PC-3 (cell line): ENCODE results near the gene KRTAP9-7. TPM values are rescaled to one million over a fixed set of nuclear protein-coding genes. Genes with fewer than 3 reads are reported as not detected.

Source experiments
- ATAC-seq: fragments of 200-7000 bp; cut with Tn5 transposase; 2 replicates; pipeline ENCODE4 v1.9.1; 2020; ENCODE audit warnings: mild to moderate bottlenecking, moderate library complexity
- BruUV-seq: library from RNA; stranded (reverse); fragments of 400-500 nt; replicated peaks from 2 replicates; lab custom pipeline; 2021; lab: Mats Ljungman, UMichigan
- CTCF ChIA-PET: fragments of 300-600 bp; sonication (Branson Sonifier 250); formaldehyde crosslinking; loops from one replicate; lab custom pipeline; 2022; ENCODE audit warnings: antibody characterized with exemption; lab: Charles Lee
- POLR2A ChIA-PET: fragments of 300-600 bp; sonication (Branson Sonifier 250); formaldehyde crosslinking; loops from one replicate; lab custom pipeline; 2022; ENCODE audit warnings: antibody characterized with exemption; ENCODE audit not compliant: unreplicated experiment; lab: Charles Lee
- DNase-seq: peaks from one replicate; pipeline ENCODE4 v3.0.0-alpha.2; 2015
- H2AFZ ChIP-seq: fragments of 300-600 bp; sonication (generic); 2 replicates; pipeline ENCODE4 v1.6.0; 2016; ENCODE audit warnings: antibody characterized with exemption, low read length
- H3F3A ChIP-seq: fragments of 300-600 bp; sonication (generic); one replicate; pipeline ENCODE4 v1.6.0; 2017; ENCODE audit warnings: antibody characterized with exemption, low read length, control low read depth, mild to moderate bottlenecking; ENCODE audit not compliant: unreplicated experiment
- H3K27ac ChIP-seq: fragments of 300-600 bp; sonication (generic); 2 replicates; pipeline ENCODE4 v1.5.1; 2016; ENCODE audit warnings: mild to moderate bottlenecking, low read length
- H3K27me3 ChIP-seq: fragments of 300-600 bp; sonication (generic); 2 replicates; pipeline ENCODE4 v1.6.1; 2016; ENCODE audit warnings: low read length, mixed read lengths
- H3K36me3 ChIP-seq: fragments of 300-600 bp; sonication (generic); 2 replicates; pipeline ENCODE4 v1.6.1; 2016; ENCODE audit warnings: low read depth, mixed run types, low read length, mixed read lengths
- H3K4me1 ChIP-seq: fragments of 300-600 bp; sonication (generic); 2 replicates; pipeline ENCODE4 v1.5.1; 2016; ENCODE audit warnings: low read length; ENCODE audit not compliant: insufficient read depth
- H3K4me2 ChIP-seq: fragments of 300-600 bp; sonication (generic); 2 replicates; pipeline ENCODE4 v1.6.0; 2016; ENCODE audit warnings: low read length
- H3K4me3 ChIP-seq: fragments of 300-600 bp; sonication (generic); 2 replicates; pipeline ENCODE4 v1.5.1; 2016; ENCODE audit warnings: mild to moderate bottlenecking, low read length, mixed read lengths
- H3K79me2 ChIP-seq: fragments of 300-600 bp; sonication (generic); 2 replicates; pipeline ENCODE4 v1.6.1; 2017; ENCODE audit warnings: low read length, mixed read lengths
- H3K9ac ChIP-seq: fragments of 300-600 bp; sonication (generic); 2 replicates; pipeline ENCODE4 v1.6.0; 2016; ENCODE audit warnings: mild to moderate bottlenecking, low read length
- H3K9me2 ChIP-seq: fragments of 300-600 bp; sonication (generic); replicated peaks from 2 replicates; pipeline ENCODE4 v1.6.1; 2016; ENCODE audit warnings: mixed run types, low read length, mixed read lengths
- H3K9me3 ChIP-seq: fragments of 300-600 bp; sonication (generic); 2 replicates; pipeline ENCODE4 v1.6.1; 2016; ENCODE audit warnings: low read length, mixed read lengths
- H4K20me1 ChIP-seq: fragments of 300-600 bp; sonication (generic); 2 replicates; pipeline ENCODE4 v1.6.1; 2016; ENCODE audit warnings: low read length, mixed read lengths
- CTCF ChIP-seq: fragments of 300-600 bp; sonication (generic); conservative IDR thresholded peaks from 2 replicates; pipeline ENCODE4 v1.5.1; 2017; ENCODE audit warnings: antibody characterized with exemption, low read depth, mild to moderate bottlenecking, low read length
- EZH2 ChIP-seq: fragments of 300-600 bp; sonication (generic); IDR thresholded peaks from one replicate; pipeline ENCODE4 v1.6.1; 2017; ENCODE audit warnings: antibody characterized with exemption, mild to moderate bottlenecking, low read length; ENCODE audit not compliant: unreplicated experiment
- EZH2phosphoT487 ChIP-seq: fragments of 300-600 bp; sonication (generic); IDR thresholded peaks from 2 replicates; pipeline ENCODE4 v1.6.1; 2018; ENCODE audit warnings: mild to moderate bottlenecking, antibody characterized with exemption, low read length, borderline replicate concordance
- intact Hi-C: fragments of 100-400 bp; cut with micrococcal nuclease; formaldehyde crosslinking; loops from 2 replicates; pipeline ENCODE4 v1.9.0; 2023
- total RNA-seq: library from RNA; depleted of rRNA; stranded (reverse); fragments of >200 nt; gene quantifications from 2 replicates; pipeline ENCODE4 v1.2.3, GENCODE V29; 2014

KRTAP9-7 gene
- total RNA-seq, 1 experiment from 2014 or later, result not detected

GRCh38 chr17:41318231-41318630 lies 42.7 kb downstream of the KRTAP9-7 start:
- no peaks in the 10 kb centered on the region for H3K79me2 ChIP-seq
- H2AFZ ChIP-seq, result no peak overlapping the region
- CTCF ChIA-PET, result no interaction called here
- H3K36me3 ChIP-seq, result no peaks in the 10 kb centered on the region; the same call in 1 of the 2 replicates
- no peak overlapping the region for H3K9ac ChIP-seq
- H3F3A ChIP-seq, result no peaks in the 10 kb centered on the region
- H3K9me3 ChIP-seq, result 0 out of 2 replicates have a peak, but pooled peaks cover 4% of the 10 kb centered on the region
- POLR2A ChIA-PET, result no interaction called here
- no peak overlapping the region for H3K4me3 ChIP-seq
- no peaks in the 10 kb centered on the region for H3K27me3 ChIP-seq
- intact Hi-C loops, result no loop called here
- no peak for DNase-seq
- H4K20me1 ChIP-seq, result no peaks in the 10 kb centered on the region
- no TSS peak for BruUV-seq
- H3K4me2 ChIP-seq, result no peak overlapping the region
- no peak overlapping the region for H3K27ac ChIP-seq
- no peak for ATAC-seq
- TF ChIP-seq EZH2, result no peak
- TF ChIP-seq CTCF, result no peak
- TF ChIP-seq EZH2phosphoT487, result no peak
- H3K4me1 ChIP-seq, result no peaks in the 10 kb centered on the region
- no peaks in the 10 kb centered on the region for H3K9me2 ChIP-seq

GRCh38 chr17:41322094-41322902 lies 46.8 kb downstream of the KRTAP9-7 start:
- H3F3A ChIP-seq, result no peaks in the 10 kb centered on the region
- no TSS peak for BruUV-seq
- H3K4me2 ChIP-seq, result no peak overlapping the region
- no peaks in the 10 kb centered on the region for H4K20me1 ChIP-seq
- H3K9me3 ChIP-seq, result 0 out of 2 replicates have a peak, but pooled peaks cover 4% of the 10 kb centered on the region
- peak; percentile 69 for TF ChIP-seq CTCF
- no peak for TF ChIP-seq EZH2
- peak; percentile 65 for DNase-seq
- no peak overlapping the region for H3K4me3 ChIP-seq
- H3K79me2 ChIP-seq, result no peaks in the 10 kb centered on the region
- ChIA-PET POLR2A (no interaction called here), CTCF (interaction anchor here (0.6 to 1.3 kb wide), 8 partner anchors 110 to 660 kb away, joined by 3 to 6 read pairs (median 4); no protein-coding TSS in a partner anchor)
- H3K4me1 ChIP-seq, result no peaks in the 10 kb centered on the region
- H3K9me2 ChIP-seq, result no peaks in the 10 kb centered on the region
- peak; percentile 68; the same call in 1 of the 2 replicates for ATAC-seq
- H2AFZ ChIP-seq, result peak overlapping the region; percentile 51; the same call in 1 of the 2 replicates
- no peak overlapping the region for H3K9ac ChIP-seq
- intact Hi-C loops, result loop anchor here (1.0 to 10.0 kb wide), 7 partner anchors 173 to 517 kb away; no protein-coding TSS in a partner anchor
- no peak overlapping the region for H3K27ac ChIP-seq
- no peaks in the 10 kb centered on the region for H3K27me3 ChIP-seq
- no peaks in the 10 kb centered on the region; the same call in 1 of the 2 replicates for H3K36me3 ChIP-seq
